ENCODE measurements around the gene NTN3. TPM values are rescaled to one million over a fixed set of nuclear protein-coding genes. Genes with fewer than 3 reads are reported as not detected.

Gene NTN3
- polyA plus RNA-seq, 1 of the 3 experiments (the other 2 are of a cell fraction): 0.28 TPM

DNA sequence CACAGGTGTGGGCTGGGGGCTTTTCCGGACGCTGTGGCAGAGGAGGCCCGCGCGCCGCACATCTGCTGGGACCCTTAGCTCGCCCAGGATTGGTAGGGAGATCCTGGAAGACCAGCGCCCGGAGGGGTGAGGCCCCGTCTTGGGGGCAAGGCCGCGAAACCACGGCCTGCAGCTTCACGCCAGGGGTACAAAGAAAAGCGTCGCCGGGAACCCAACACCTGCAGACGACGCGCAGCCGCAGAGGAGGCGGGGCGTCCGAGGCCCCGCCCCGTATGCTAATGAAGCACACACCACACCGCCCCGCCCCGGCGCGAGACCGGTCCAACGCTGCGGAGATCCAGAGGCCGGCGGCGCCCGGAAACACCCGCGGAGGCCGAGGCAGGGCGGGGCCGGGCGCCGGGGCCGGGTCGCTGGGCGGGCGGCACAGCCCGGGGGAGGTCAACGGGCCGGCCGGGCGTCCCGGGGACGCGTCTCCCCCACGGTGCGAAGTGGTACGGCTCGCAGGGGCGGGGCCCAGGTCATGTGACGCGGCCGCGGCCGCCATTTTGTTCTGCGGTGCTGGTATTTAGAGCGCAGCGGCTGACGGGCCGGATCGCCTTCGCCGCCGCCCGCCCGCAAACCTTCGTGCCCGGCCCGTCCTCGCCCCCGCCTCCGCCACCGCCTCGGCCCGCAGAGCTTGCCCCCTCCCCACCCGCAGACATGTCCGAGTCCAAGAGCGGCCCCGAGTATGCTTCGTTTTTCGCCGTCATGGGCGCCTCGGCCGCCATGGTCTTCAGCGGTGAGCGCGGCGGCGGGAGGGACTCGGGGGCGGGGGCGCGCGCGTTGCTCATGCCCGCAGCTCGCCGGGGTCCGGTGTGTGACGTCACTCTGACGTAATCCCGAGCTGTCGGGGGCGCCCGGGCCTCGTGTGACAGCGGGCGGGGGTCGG is 42.6 kb downstream of the NTN3 start, which contains the start of gene ATP6V0C (continued):
- TF ChIP-seq, protein P1, sequence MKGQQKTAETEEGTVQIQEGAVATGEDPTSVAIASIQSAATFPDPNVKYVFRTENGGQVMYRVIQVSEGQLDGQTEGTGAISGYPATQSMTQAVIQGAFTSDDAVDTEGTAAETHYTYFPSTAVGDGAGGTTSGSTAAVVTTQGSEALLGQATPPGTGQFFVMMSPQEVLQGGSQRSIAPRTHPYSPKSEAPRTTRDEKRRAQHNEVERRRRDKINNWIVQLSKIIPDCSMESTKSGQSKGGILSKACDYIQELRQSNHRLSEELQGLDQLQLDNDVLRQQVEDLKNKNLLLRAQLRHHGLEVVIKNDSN (IDR thresholded peaks at IDR 0.05; ENCODE audit: borderline replicate concordance, low read depth): peak; percentile 94
- TF ChIP-seq TAF1 (IDR thresholded peaks at IDR 0.05; ENCODE audit: borderline replicate concordance, low read depth, low read length): peak; percentile 87
- no peak for TF ChIP-seq RAD21 (IDR thresholded peaks at IDR 0.05; ENCODE audit: low read length)
- TF ChIP-seq YY1 (IDR thresholded peaks at IDR 0.05; ENCODE audit: low read depth): peak; percentile 92
- TF ChIP-seq, protein P2, sequence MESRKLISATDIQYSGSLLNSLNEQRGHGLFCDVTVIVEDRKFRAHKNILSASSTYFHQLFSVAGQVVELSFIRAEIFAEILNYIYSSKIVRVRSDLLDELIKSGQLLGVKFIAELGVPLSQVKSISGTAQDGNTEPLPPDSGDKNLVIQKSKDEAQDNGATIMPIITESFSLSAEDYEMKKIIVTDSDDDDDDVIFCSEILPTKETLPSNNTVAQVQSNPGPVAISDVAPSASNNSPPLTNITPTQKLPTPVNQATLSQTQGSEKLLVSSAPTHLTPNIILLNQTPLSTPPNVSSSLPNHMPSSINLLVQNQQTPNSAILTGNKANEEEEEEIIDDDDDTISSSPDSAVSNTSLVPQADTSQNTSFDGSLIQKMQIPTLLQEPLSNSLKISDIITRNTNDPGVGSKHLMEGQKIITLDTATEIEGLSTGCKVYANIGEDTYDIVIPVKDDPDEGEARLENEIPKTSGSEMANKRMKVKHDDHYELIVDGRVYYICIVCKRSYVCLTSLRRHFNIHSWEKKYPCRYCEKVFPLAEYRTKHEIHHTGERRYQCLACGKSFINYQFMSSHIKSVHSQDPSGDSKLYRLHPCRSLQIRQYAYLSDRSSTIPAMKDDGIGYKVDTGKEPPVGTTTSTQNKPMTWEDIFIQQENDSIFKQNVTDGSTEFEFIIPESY (IDR thresholded peaks at IDR 0.05; ENCODE audit: borderline replicate concordance, low read depth): no peak
- no peak for TF ChIP-seq GABPA (IDR thresholded peaks at IDR 0.05; ENCODE audit: low read depth)
- no peak for TF ChIP-seq SMC3 (IDR thresholded peaks at IDR 0.05; ENCODE audit: low read depth, low read length)
- no peak for TF ChIP-seq RXRA (IDR thresholded peaks at IDR 0.05; ENCODE audit: borderline replicate concordance, low read depth)
- TF ChIP-seq EZH2phosphoT487 (IDR thresholded peaks at IDR 0.05; ENCODE audit: borderline replicate concordance, low read depth): no peak
- TF ChIP-seq CHD2 (IDR thresholded peaks at IDR 0.05; ENCODE audit: low read length, partially characterized antibody): no peak
- TF ChIP-seq, protein P3, sequence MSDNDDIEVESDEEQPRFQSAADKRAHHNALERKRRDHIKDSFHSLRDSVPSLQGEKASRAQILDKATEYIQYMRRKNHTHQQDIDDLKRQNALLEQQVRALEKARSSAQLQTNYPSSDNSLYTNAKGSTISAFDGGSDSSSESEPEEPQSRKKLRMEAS (IDR thresholded peaks at IDR 0.05; ENCODE audit: low read depth): peak; percentile 49
- no peak for TF ChIP-seq FOSL2 (IDR thresholded peaks at IDR 0.05; ENCODE audit: borderline replicate concordance, low read depth)
- no peak for TF ChIP-seq RCOR1 (IDR thresholded peaks at IDR 0.05; ENCODE audit: low read length)
- TF ChIP-seq, protein P4, sequence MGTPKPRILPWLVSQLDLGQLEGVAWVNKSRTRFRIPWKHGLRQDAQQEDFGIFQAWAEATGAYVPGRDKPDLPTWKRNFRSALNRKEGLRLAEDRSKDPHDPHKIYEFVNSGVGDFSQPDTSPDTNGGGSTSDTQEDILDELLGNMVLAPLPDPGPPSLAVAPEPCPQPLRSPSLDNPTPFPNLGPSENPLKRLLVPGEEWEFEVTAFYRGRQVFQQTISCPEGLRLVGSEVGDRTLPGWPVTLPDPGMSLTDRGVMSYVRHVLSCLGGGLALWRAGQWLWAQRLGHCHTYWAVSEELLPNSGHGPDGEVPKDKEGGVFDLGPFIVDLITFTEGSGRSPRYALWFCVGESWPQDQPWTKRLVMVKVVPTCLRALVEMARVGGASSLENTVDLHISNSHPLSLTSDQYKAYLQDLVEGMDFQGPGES (IDR thresholded peaks at IDR 0.05; ENCODE audit: low read depth, low read length): no peak
- TF ChIP-seq, protein P5, sequence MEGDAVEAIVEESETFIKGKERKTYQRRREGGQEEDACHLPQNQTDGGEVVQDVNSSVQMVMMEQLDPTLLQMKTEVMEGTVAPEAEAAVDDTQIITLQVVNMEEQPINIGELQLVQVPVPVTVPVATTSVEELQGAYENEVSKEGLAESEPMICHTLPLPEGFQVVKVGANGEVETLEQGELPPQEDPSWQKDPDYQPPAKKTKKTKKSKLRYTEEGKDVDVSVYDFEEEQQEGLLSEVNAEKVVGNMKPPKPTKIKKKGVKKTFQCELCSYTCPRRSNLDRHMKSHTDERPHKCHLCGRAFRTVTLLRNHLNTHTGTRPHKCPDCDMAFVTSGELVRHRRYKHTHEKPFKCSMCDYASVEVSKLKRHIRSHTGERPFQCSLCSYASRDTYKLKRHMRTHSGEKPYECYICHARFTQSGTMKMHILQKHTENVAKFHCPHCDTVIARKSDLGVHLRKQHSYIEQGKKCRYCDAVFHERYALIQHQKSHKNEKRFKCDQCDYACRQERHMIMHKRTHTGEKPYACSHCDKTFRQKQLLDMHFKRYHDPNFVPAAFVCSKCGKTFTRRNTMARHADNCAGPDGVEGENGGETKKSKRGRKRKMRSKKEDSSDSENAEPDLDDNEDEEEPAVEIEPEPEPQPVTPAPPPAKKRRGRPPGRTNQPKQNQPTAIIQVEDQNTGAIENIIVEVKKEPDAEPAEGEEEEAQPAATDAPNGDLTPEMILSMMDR (IDR thresholded peaks at IDR 0.05): no peak
- TF ChIP-seq, protein P6, sequence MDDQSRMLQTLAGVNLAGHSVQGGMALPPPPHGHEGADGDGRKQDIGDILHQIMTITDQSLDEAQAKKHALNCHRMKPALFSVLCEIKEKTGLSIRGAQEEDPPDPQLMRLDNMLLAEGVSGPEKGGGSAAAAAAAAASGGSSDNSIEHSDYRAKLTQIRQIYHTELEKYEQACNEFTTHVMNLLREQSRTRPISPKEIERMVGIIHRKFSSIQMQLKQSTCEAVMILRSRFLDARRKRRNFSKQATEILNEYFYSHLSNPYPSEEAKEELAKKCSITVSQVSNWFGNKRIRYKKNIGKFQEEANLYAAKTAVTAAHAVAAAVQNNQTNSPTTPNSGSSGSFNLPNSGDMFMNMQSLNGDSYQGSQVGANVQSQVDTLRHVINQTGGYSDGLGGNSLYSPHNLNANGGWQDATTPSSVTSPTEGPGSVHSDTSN (IDR thresholded peaks at IDR 0.05): peak; percentile 33
- peak; percentile 38; the same call in 1 of the 2 replicates for TF ChIP-seq MXI1 (IDR thresholded peaks at IDR 0.05; ENCODE audit: low read depth, low read length)
